Myocyte (in vitro differentiated cells): ENCODE measurements around the gene ZFP64. TPM values are rescaled to one million over a fixed set of nuclear protein-coding genes. Genes with fewer than 3 reads are reported as not detected.
"Not testable (repeated sequence)": the region's sequence is repeated elsewhere in the genome, so short reads cannot be mapped to it uniquely, and the experiment has no call there.

ENCODE experiments used
- DNase-seq: peaks from one replicate; pipeline ENCODE4 v3.0.0-alpha.2; 2012; ENCODE audit warnings: low read depth
- polyA plus RNA-seq: library from polyadenylated mRNA; unstranded; fragments of >200 nt; gene quantifications from one replicate; pipeline ENCODE4 v1.2.1, GENCODE V29; 2012; ENCODE audit warnings: missing spikeins
- total RNA-seq: library from RNA; depleted of rRNA; stranded (reverse); fragments of >200 nt; gene quantifications from 2 replicates; pipeline ENCODE4 v1.2.3, GENCODE V29; 2014

ZFP64 gene
- total RNA-seq: 8.4 and 9.1 TPM in 2 replicates
- polyA plus RNA-seq: 10.7 TPM

GRCh38 chr20:52191132-52191915 is at the start of gene ZFP64:
Gene ZFP64, minus strand, starts transcription at chr20:52191779. Its CDS starts 143 bp downstream, at chr20:52191636.
- peak; percentile 82 for DNase-seq

DNA sequence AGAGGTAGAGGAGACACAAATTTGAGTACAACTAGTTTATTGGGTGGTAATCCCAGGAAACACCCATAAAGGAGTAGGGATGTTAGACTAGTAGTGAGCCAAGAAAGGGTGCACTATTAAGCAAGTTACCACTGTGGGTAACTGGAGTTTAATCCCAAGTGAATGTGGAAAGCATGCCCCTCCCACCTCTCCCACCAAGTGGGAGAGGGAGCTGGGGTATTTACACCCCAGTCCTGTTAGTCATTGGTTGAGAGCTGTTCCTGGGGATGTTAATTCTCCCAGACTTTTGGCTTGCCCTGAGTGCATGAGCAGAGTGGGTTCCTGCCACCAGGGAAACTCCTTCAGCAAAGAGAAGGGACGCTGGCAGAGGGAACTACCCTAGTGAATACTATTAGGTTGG is 49.2 kb upstream of the ZFP64 start:
- no peak for DNase-seq

- DNase-seq: no peak
Measured at GRCh38 chr20:52239102-52239501, 47.5 kb upstream of the ZFP64 start.

DNA sequence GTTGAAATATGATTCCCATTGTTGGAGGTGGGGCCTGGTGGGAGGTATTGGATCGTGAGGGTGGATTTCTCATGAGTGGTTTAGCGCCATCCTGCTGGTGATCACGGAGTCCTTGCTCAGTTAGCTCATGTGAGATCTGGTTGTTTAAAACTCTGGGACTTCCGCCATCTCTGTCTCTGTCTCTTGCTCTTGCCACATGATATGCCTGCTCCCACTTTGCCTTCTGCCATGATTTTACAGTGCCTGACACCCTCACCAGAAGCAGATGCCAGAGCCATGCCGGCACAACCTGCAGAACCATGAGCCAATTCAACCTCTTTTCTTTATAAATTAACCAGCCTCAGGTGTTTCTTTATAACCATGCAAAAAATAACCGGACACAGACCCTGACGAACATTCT is 44.7 kb upstream of the ZFP64 start:
- no peak for DNase-seq

GRCh38 chr20:52235129-52235528 is 43.5 kb upstream of the ZFP64 start:
- no peak for DNase-seq

DNA sequence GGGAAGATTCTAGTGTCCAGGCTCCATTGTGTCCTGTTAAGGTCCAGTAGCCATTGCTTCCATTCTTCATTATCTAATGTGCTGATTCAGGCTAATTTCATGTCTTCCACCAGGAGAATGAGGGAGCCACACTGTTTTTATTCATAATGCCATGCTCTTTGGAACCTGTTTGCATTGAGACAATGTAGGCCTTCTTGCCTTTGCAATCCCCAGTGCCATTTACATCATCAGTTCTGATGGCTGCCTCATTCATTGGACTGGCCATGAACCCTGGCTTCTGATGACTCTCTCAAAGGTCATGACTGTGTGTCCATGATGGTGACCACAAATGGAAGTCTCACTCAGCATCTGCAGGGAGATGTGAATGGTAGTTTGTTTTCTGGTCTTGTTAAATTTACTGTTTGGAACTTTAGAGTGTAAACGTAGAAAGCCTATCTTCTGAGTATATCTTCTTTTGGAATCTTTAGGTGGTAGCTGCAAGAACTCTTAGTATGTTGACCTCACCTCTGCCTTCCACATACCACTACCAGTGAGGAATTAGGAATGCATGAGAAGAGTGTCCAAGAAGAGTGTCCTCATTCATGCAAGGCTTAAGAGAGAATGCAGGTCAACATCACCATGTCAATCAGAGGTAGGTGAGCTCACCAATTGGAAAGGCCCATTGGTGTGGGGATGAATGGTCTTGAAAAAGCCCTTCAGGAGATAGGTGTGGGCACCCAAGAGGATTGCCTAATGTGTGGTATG is 42.9 kb upstream of the ZFP64 start:
- no peak for DNase-seq

- no peak for DNase-seq
Measured at GRCh38 chr20:52231230-52231746, 39.7 kb upstream of the ZFP64 start.

DNA sequence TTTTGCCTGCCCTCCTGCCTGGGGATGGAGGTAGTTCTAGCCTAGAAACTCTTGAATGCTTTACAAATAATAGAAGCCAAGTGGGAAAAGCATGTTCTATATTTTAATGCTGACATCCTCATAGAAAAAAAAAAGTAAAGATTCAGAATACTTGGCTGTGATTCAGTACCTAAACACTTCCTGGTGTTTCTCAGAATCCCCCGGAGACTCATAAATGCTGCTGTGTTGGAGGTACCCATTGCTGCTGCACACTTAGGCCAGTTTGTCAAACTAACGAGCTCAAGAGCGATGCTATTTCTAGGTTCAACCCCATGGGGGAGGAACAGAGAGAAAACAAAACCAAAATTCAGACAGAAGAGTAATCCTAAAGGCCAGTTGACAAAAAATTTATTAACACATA is 38.8 kb upstream of the ZFP64 start:
- peak; percentile 6 for DNase-seq

GRCh38 chr20:52229346-52229745 is 37.8 kb upstream of the ZFP64 start:
- DNase-seq: not testable (repeated sequence)

DNA sequence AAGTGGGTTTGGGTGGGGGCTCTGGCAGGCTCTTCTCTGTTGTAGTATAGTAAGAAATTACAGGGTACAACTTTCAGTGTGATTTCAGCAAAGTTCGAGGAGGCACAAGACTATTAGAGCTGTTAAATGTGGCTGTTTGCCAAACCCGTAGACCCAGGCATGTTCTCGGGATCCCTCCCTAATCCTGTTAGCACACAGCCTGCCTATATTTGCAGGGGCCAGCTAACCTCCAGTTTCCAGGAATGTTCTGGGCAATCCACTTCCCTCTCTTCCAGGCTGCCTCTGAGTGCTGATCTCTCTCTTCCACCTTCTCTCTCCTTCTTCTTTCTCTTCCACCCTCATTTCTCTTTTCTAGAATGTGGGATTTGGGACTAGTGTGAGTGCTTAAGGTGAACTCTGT is 34.8 kb upstream of the ZFP64 start:
- DNase-seq: no peak

- DNase-seq: no peak
Measured at GRCh38 chr20:52224920-52225319, 33.3 kb upstream of the ZFP64 start.

DNA sequence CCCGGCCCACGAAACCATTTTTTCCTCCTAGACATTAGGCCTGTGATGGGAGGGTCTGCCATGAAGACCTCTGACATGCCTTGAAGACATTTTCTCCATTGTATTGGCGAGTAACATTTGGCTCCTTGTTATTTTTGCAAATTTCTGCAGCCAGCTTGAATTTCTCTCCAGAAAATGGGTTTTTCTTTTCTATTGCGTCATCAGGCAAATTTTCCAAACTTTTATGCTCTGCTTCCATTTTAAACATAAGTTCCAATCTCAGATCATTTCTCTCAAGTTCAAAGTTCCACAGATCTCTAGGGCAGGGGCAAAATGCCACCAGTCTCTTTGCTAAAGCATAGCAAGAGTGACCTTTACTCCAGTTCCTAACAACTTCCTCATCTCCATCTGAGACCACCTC is 29.8 kb upstream of the ZFP64 start:
- not testable (repeated sequence) for DNase-seq

DNA sequence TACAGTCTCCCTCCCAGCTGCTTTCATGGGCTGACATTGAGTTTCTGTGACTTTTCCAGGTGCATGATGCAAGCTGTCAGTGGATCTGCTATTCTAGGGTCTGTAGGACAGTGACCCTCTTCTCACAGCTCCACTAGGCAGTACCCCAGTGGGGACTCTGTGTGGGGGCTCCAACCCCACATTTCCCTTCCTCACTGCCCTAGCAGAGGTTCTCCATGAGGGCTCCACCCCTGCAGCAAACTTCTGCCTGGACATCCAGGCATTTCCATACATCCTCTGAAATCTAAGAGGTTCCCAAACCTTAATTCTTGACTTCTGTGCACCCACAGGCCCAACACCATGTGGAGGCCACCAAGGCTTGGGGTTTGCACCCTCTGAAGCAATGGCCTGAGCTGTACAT is 29.3 kb upstream of the ZFP64 start:
- not testable (repeated sequence) for DNase-seq

GRCh38 chr20:52219441-52219840 is 27.9 kb upstream of the ZFP64 start:
- DNase-seq: no peak

- no peak for DNase-seq
Measured at GRCh38 chr20:52217689-52218395, 26.3 kb upstream of the ZFP64 start.

- DNase-seq: no peak
Measured at GRCh38 chr20:52213995-52214394, 22.4 kb upstream of the ZFP64 start.

DNA sequence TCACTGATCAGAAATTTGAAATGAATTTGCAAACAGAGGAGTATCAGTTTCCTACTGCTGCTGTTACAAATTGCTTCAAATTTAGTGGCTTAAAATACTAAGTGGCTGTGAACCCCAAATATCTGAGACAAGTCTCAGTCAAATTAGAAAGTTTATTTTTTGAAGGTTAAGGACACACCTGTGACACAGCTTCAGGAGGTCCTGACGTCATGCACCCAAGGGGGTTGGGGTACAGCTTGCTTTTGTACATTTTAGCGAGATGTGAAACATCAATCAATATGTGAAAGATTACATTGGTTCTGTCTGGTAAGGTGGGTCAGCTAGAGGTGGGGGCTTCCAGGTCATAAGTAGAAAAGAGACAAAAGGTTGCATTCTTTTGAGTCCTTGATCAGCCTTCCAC is 21.4 kb upstream of the ZFP64 start:
- DNase-seq: no peak

DNA sequence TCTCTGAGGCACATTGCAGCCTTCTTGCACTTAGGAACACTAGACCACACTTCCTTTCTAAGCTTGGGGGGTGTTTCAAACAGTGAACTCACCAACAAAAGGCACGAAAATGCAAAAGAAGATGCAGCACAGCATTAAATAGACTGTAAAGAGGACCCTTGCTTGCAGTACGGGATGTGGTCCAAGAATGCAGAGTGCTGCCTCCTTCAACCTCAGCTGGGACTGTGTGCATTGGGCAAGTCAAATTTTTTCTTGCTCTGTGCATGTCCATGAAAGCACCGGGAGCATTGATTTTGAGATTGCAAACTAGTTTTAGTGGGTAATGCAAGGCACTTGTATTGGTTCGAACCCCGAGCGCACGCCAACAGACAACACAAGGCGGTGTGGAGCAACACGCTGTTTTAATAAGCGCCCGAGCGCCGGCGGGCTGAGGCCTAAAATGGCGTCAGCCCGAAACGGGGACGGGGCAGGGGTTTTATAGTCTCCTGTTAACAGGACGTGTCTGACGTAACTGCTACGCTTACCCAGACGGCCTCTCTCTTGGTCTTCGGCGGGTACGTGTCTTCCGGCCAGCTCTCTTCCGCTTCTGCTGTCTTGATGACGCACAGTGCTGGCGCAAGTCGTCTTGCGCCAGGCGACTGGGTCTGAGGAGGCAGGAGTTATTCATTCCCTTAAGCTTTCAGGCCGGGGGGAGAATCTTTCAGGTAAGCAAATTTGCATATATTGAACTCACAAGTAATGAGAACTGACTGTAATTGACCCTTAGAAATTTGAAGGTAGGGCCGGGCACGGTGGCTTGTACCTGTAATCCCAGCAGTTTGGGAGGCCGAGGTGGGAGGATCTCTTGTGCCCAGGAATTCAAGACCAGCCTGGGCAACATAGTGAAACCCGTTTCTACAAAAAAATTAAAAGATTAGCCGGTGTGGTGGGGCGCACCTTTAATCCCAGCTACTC is 18.7 kb upstream of the ZFP64 start:
- DNase-seq: no peak

- DNase-seq: no peak
Measured at GRCh38 chr20:52209154-52209571, 17.6 kb upstream of the ZFP64 start.

- DNase-seq: no peak
Measured at GRCh38 chr20:52207020-52207810, 15.6 kb upstream of the ZFP64 start.
